Mucosa of rectum (tissue), 2 donors: ENCODE data around the gene PRDM10.
"Not testable (repeated sequence)": the region's sequence is repeated elsewhere in the genome, so short reads cannot be mapped to it uniquely, and the experiment has no call there.

ENCODE experiments used
- H3K27ac ChIP-seq, 2 donors: one replicate each; pipeline ENCODE4 v1.7.0; 2013; ENCODE audit warnings: inconsistent platforms in 2 of 2, low read depth in 2 of 2, low read length in 2 of 2
- H3K27me3 ChIP-seq, 2 donors: one replicate each; pipeline ENCODE4 v1.7.0; 2013; ENCODE audit warnings: low read length in 2 of 2; ENCODE audit not compliant: control insufficient read depth in 2 of 2, insufficient read depth in 2 of 2
- H3K36me3 ChIP-seq, 2 donors: one replicate each; pipeline ENCODE4 v1.7.0; 2013; ENCODE audit warnings: low read length in 2 of 2; ENCODE audit not compliant: control insufficient read depth in 2 of 2, insufficient read depth in 2 of 2
- H3K4me1 ChIP-seq, 2 donors: one replicate each; pipeline ENCODE4 v1.7.0; 2013; ENCODE audit warnings: low read length in 2 of 2, mild to moderate bottlenecking in 1 of 2; ENCODE audit not compliant: control insufficient read depth in 2 of 2, insufficient read depth in 2 of 2
- H3K4me3 ChIP-seq, 2 donors: one replicate each; pipeline ENCODE4 v1.7.0; 2013; ENCODE audit warnings: low read length in 2 of 2
- H3K9ac ChIP-seq, 2 donors: one replicate each; pipeline ENCODE4 v1.7.0; 2013; ENCODE audit warnings: low read length in 2 of 2, low read depth in 1 of 2, mild to moderate bottlenecking in 1 of 2
- H3K9me3 ChIP-seq, 2 donors: one replicate each; pipeline ENCODE4 v1.7.0; 2013; ENCODE audit warnings: low read length in 2 of 2; ENCODE audit not compliant: control insufficient read depth in 2 of 2
- donor health status: healthy.
- donor health status: Normal muscosa, but diverticular disease.

The PRDM10 gene

DNA sequence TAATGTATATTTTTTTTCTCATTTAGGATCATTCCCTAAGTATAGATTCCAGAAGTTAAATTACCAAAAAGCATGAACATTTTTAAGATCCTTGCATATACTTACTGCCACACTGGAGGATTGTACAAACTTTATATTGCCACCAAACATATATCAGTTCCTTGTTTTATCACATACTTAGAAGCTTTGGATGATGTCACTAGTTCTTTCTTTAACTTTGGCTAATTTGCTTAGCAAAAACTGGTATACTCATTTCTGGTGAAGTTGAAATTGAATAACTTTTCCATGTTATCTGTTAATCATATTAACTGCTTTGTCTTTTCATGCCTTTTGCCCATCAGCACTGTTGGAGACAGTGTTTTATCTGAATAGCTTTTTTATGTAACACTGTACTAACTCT lies 31.6 kb upstream of the PRDM10 start:
- no peaks in the 10 kb centered on the region for H3K4me1 ChIP-seq
- no peaks in the 10 kb centered on the region for H3K27me3 ChIP-seq
- H3K36me3 ChIP-seq: no peaks in the 10 kb centered on the region
- no peaks in the 10 kb centered on the region for H3K9me3 ChIP-seq
- no peak overlapping the region for H3K4me3 ChIP-seq
- H3K27ac ChIP-seq: no peak overlapping the region
- no peak overlapping the region for H3K9ac ChIP-seq

DNA sequence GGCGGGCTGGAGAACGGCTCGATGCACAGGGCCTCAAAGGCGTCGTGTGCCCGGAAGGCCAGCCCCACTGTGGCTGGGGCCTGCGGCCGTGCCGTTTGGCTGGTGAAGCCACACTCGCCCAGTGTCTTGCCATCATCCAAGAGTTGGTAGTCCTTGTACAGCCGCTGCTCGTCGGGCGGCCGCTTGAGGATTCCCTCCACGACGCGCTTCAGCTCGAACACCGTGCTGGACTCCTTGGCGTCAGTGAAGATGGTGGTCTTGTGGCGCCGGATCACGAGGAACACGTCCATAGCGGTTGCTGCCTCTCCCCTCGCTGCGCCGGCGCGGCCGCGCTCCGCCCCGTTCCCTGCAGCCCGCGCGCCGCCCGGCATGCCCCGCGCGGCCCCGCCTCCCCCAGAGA lies 30.3 kb upstream of the PRDM10 start:
- Histone ChIP-seq H3K36me3 (no peaks in the 10 kb centered on the region), H3K9ac (no peak overlapping the region), H3K27ac (no peak overlapping the region), H3K27me3 (no peaks in the 10 kb centered on the region), H3K4me1 (no peaks in the 10 kb centered on the region), H3K9me3 (no peaks in the 10 kb centered on the region), H3K4me3 (no peak overlapping the region)

DNA sequence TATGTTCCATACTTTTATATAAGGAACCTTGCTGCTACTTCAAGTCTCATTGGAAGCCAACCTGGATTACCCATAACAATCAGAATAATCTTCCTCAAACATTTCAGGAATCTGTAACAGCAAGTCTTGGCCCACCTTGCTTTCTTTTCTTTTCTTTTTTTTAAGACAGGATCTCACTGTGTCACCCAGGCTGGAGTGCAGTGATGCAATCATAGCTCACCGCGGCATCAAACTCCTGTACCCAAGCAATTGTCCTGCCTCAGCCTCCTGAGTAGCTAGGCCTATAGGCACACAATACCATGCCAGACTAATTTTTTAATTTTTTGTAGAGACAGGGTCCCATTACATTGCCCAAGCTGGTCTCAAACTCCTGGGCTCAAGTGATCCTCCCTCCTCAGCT lies 29.3 kb upstream of the PRDM10 start:
- H3K36me3 ChIP-seq: no peaks in the 10 kb centered on the region
- no peak overlapping the region for H3K9ac ChIP-seq
- H3K4me3 ChIP-seq: no peak overlapping the region
- H3K9me3 ChIP-seq: no peaks in the 10 kb centered on the region
- no peaks in the 10 kb centered on the region for H3K4me1 ChIP-seq
- H3K27ac ChIP-seq: no peak overlapping the region
- H3K27me3 ChIP-seq: no peaks in the 10 kb centered on the region

DNA sequence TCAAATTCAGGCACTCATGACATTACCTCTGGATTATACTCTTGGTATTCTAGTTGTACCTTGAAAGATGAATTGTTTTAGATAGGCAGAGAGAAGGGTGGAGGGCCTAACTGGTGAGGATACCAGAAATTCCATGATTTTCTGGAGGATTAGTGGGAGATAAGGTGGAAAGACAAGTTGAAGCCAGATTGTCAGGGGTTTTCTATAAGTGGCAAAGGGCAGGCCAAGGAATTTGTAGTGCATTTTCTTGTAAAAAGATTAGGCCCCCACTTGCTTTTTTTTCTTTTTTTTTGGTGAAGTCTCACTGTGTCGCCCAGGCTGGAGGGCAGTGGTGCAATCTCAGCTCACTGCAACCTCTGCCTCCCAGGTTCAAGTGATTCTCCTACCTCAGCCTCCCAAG lies 28.4 kb upstream of the PRDM10 start:
- H3K36me3 ChIP-seq: no peaks in the 10 kb centered on the region
- no peaks in the 10 kb centered on the region for H3K9me3 ChIP-seq
- no peaks in the 10 kb centered on the region for H3K27me3 ChIP-seq
- H3K9ac ChIP-seq: no peak overlapping the region
- H3K4me1 ChIP-seq: no peaks in the 10 kb centered on the region
- H3K4me3 ChIP-seq: no peak overlapping the region
- H3K27ac ChIP-seq: no peak overlapping the region

DNA sequence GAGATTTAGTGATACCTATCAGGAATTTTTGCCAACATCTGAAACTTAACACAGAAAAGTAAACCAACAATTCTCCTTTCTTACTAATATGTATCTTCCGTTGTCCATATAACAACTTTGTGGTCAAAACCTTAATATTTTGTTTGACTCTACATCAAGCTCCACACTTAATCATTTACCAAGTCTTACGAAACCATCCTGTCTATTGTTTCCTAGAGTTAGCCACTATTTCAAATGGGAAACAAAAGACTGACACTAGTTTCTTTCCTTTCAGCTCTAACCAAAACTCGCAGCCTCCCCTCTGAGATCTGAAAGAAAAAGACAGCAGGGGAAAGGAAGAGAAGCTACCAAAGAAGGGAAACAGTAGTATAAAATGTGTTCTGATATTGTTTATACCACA lies 26.5 kb upstream of the PRDM10 start:
- no peaks in the 10 kb centered on the region for H3K9me3 ChIP-seq
- no peaks in the 10 kb centered on the region for H3K27me3 ChIP-seq
- H3K27ac ChIP-seq: no peak overlapping the region
- no peaks in the 10 kb centered on the region for H3K36me3 ChIP-seq
- no peak overlapping the region for H3K9ac ChIP-seq
- no peak overlapping the region for H3K4me3 ChIP-seq
- H3K4me1 ChIP-seq: no peaks in the 10 kb centered on the region

DNA sequence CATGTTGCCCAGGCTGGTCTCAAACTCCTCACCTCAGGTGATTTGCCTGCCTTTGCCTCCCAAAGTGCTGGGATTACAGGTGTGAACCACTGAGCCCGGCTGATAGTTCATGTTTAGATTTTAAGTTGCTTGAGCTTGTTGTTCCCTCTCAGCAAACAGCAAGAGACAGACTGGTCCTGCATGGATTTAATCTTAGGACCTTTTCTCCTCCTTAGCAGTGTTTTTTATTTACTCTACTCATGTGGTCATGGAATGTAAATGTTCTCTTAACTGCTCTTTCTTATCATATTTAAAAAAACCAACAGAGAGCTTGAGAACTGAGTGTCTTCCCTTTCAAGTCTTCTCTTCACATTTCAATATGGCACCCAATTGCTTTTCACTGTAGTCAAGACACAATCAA lies 22.7 kb upstream of the PRDM10 start:
- no peak overlapping the region for H3K27ac ChIP-seq
- H3K9me3 ChIP-seq: no peaks in the 10 kb centered on the region
- no peak overlapping the region for H3K9ac ChIP-seq
- no peaks in the 10 kb centered on the region for H3K36me3 ChIP-seq
- no peak overlapping the region for H3K4me3 ChIP-seq
- H3K27me3 ChIP-seq: no peaks in the 10 kb centered on the region
- H3K4me1 ChIP-seq: no peaks in the 10 kb centered on the region

DNA sequence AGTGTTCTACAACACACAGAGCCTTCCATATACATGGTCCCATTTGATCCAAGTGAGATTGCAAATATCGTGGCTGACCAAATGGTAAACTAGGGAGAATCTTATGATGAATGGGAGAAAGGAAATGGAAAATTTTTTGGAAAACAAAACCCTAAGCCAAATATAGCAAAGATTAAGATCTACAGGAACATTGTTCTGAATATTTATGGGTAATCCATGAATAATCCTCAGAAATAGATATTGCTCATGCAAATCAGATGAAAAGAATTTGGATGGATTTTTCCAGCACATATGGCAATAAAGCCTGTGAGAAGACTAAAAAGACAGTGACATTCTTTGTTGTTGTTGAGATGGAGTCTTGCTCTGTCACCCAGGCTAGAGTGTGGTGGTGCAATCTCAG lies 21.7 kb upstream of the PRDM10 start:
- H3K27me3 ChIP-seq: no peaks in the 10 kb centered on the region
- H3K4me3 ChIP-seq: no peak overlapping the region
- no peaks in the 10 kb centered on the region for H3K9me3 ChIP-seq
- no peaks in the 10 kb centered on the region for H3K36me3 ChIP-seq
- H3K9ac ChIP-seq: no peak overlapping the region
- H3K4me1 ChIP-seq: no peaks in the 10 kb centered on the region
- no peak overlapping the region for H3K27ac ChIP-seq

DNA sequence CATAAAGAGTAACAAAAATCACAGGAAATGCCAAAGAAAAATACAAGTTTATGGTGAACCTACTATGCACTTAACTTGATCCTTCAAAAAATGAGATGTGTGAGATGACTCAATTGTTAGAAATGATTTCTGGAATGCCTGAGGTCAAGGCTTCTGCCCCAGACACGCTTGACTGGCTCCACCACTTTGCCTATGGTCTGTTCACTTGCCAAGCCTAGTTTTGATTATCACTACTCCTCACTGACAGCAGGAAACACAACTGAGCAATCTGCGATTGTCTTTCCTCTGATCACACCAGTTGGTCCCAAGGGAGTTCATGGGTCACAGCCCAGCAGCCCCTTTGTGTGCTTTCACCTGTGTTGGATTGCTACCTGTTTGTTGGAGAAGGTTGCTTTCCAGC lies 20.6 kb upstream of the PRDM10 start:
- Histone ChIP-seq H3K36me3 (no peaks in the 10 kb centered on the region), H3K9me3 (no peaks in the 10 kb centered on the region), H3K27ac (no peak overlapping the region), H3K9ac (no peak overlapping the region), H3K4me1 (no peaks in the 10 kb centered on the region), H3K27me3 (no peaks in the 10 kb centered on the region), H3K4me3 (no peak overlapping the region)

DNA sequence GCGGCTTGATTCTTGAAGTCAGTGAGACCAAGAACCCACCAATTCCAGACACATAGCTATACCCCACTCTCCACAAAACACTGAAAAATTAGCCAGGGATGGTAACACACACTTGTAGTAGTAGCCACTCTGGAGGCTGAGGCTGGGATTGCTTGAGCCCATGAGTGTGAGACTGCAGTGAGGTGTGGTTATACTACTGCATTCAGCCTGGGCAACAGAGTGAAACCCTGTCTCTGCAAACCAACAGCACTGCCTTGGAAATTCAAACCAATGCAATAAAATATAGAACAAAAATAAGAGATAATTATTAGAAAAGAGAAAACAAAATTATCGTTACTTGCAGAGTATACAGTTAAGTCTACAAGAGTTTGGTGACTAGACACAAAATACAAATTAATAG lies 20.2 kb upstream of the PRDM10 start:
- Histone ChIP-seq H3K4me3 (no peak overlapping the region), H3K27ac (no peak overlapping the region), H3K9ac (no peak overlapping the region), H3K36me3 (no peaks in the 10 kb centered on the region), H3K4me1 (no peaks in the 10 kb centered on the region), H3K27me3 (no peaks in the 10 kb centered on the region), H3K9me3 (no peaks in the 10 kb centered on the region)

DNA sequence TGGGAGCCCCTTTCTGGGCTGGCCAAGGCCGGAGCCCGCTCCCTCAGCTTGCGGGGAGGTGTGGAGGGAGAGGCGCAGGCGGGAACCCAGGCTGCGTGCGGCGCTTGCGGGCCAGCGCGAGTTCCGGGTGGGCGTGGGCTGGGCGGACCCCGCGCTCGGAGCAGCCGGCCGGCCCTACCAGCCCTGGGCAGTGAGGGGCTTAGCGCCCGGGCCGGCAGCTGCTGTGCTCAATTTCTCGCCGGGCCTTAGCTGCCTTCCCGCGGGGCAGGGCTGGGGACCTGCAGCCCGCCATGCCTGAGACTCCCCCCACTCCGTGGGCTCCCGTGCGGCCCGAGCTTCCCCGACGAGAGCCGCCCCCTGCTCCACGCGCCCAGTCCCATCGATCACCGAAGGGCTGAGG lies 19.0 kb upstream of the PRDM10 start:
- not testable (repeated sequence) for H3K4me1 ChIP-seq, H3K9ac ChIP-seq, H3K36me3 ChIP-seq

DNA sequence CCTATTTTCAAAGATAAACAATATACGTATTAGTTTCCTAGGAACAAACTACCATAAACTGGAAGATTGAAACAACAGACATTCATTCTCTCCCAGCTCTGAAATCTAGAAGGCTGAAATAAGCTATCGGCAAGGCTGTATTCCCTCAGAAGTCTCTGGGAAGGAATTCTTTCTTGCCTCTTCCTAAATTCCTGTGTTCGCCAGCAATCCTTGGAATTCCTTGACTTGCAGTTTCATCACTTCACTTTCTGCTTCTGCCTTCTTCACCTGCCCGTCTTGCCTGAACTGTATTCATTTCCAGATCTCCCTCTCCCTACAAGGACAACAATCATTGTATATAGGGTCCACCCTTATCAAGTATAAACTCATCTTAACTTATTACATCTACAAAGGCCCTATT lies 17.7 kb upstream of the PRDM10 start:
- no peak overlapping the region for H3K9ac ChIP-seq

More for the DNA sequence above, 19.0 kb upstream of the PRDM10 start:
- not testable (repeated sequence) for H3K9me3 ChIP-seq, H3K4me3 ChIP-seq, H3K27ac ChIP-seq, H3K27me3 ChIP-seq

More for the DNA sequence above, 17.7 kb upstream of the PRDM10 start:
- Histone ChIP-seq H3K27me3 (no peaks in the 10 kb centered on the region), H3K36me3 (no peaks in the 10 kb centered on the region), H3K27ac (no peak overlapping the region), H3K4me1 (no peaks in the 10 kb centered on the region), H3K9me3 (no peaks in the 10 kb centered on the region), H3K4me3 (no peak overlapping the region)
